Astrocyte of the cerebellum (primary cell): ENCODE data around the gene SNX9.
"Not testable (repeated sequence)": the region's sequence is repeated elsewhere in the genome, so short reads cannot be mapped to it uniquely, and the experiment has no call there.

Experiments
- DNase-seq: peaks from one replicate; pipeline ENCODE4 v3.0.0-alpha.2; 2011; ENCODE audit warnings: low read depth
- H3K4me3 ChIP-seq: 2 replicates; pipeline ENCODE4 v1.5.1; 2011; ENCODE audit warnings: mild to moderate bottlenecking, low read depth, low read length, moderate library complexity
- CTCF ChIP-seq: IDR thresholded peaks from 2 replicates; pipeline ENCODE4 v1.5.1; 2012; ENCODE audit warnings: low read length, low read depth, moderate library complexity, mild to moderate bottlenecking; ENCODE audit errors: missing control alignments
- in situ Hi-C: cut with HindIII; loops from 2 replicates; pipeline ENCODE4 v1.10.0; 2017; ENCODE audit warnings: low sequenced_read_pairs

Gene SNX9

GRCh38 chr6:157967486-157967885, 144.4 kb downstream of the SNX9 start:
- in situ Hi-C loops: no loop called here
- H3K4me3 ChIP-seq: no peak overlapping the region
- TF ChIP-seq CTCF: no peak
- no peak for DNase-seq

- H3K4me3 ChIP-seq, DNase-seq: not testable (repeated sequence)
- in situ Hi-C loops: loop anchor here (5.0 kb wide), 1 partner anchor 55 kb away; no protein-coding TSS in a partner anchor
Measured at GRCh38 chr6:157972177-157972576, 149.1 kb downstream of the SNX9 start.

DNA sequence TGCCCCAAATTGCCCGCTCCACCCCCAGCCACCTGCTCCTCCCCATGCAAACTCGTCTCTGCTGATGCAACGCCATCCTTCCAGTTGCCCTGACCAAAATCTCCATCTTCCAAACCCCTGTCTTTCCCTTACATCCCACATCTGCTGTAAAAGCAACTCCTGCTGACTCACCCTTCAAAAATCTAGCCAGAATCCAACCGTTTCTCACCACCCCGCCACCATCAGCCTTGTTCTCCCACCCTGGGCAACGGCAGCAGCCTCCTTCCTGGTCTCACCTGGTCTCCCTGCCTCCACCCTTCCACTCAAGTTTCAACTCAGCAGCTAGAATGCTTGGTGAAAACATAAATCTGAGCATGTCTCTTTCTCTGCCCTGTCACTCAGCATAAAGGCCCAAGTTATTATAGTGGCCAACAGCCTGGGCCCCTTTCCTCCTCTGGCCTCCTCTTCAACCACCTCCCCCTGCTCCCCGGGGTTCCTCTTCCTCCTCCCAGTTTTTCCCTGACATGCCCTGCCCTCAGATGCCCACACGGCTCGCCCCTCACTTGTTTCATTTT, 151.4 kb downstream of the SNX9 start:
- no peak overlapping the region for H3K4me3 ChIP-seq
- in situ Hi-C loops: loop anchor here (5.0 kb wide), 1 partner anchor 53 kb away; no protein-coding TSS in a partner anchor
- no peak for TF ChIP-seq CTCF
- no peak for DNase-seq

GRCh38 chr6:157974967-157975366, 151.9 kb downstream of the SNX9 start:
- no peak for DNase-seq
- in situ Hi-C loops: loop anchor here (5.0 kb wide), 1 partner anchor 52 kb away; no protein-coding TSS in a partner anchor
- no peak overlapping the region for H3K4me3 ChIP-seq
- no peak for TF ChIP-seq CTCF

DNA sequence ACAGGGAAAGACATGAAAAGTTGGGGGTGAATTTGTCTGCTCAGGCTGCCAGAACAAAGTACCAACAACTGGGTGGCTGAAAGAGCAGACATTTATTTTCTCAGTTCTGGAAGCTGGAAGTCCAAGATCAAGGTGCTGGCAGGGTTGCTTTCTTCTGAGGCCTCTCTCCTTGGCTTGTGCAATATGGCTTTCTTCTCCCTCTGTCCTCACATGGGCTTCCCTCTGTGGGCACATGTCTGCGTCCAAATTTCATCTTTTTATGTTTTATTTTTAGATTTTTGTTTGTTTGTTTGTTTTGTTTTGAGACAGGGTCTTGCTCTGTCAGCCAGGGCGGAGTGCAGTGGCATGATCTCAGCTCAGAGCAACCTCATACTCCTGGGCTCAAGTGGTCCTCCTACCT, 152.4 kb downstream of the SNX9 start:
- no peak overlapping the region for H3K4me3 ChIP-seq
- DNase-seq: no peak
- TF ChIP-seq CTCF: no peak
- in situ Hi-C loops: no loop called here

DNA sequence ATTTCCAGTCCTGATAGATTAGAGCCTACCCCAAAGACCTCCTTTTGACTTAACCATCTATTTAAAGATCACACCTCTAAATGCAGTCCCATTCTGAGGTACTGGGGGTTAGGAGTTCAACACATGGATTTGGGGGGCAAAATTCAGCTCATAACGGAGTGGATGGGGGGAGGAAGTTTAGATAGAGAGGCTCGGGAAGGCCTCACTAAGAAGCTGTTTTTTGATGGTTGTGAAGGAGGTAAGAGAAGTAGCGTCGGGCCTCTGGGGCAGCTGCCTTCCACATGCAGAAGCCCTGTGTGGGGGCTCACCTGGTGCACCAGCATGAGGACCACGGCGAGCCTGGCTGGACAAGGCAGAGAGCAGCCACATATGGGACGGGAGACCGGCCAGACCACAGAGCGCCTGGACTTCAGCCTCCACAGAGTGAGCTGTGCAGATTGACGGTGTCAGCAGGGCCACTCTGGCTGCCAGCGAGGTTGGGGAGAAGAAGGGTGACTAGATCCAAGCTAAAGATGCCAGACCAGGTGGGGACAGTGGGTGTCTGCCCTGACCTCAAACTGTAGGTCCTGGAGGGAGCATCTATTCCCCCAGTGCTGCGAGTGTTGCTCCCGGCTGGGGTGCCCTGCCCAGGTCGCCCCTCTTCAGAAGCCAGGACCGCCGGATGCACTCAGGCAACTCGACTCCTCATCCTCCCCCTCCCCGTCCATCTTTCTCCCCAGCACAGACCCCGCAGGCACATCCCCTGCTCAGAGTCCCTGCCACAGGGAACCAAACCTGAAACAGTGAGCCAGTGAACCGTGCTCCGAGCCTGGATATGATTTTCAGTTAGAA, 153.5 kb downstream of the SNX9 start:
- no peak overlapping the region for H3K4me3 ChIP-seq
- in situ Hi-C loops: no loop called here
- TF ChIP-seq CTCF: no peak
- DNase-seq: no peak

DNA sequence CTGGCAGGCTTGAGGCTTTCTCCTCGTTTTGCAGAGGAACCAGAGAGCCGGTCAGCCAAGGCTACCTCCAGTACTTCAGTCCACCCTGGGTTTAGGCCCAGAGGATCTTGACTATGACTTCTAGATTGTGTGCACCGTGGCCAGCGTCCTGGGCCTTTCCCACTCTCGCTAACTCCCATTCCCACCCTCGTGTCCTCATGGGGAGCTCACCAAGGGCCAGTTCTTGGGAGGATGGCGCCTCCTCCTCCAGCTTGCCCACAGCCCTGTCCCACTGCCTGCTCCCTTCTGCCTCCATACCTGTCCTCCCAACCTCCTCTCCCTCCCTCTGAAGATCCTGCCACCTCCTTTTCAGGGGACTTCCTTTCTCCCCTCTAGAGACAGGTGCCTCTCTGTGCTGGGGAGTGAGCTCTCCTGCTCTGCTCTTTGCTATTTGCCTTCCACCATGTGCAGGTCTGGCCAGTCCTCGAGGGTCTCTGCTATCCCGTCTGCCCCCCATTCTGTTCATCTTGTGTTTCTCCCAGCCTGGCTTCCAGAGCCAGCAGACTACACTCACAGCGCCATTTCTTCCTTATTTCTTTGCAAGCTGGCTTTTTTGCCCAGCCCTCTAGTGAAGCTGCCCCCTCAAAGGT, 154.2 kb downstream of the SNX9 start:
- no peak overlapping the region for H3K4me3 ChIP-seq
- no peak for TF ChIP-seq CTCF
- no peak for DNase-seq
- in situ Hi-C loops: no loop called here
